ENCODE data around the gene RNU6-7. TPM values are rescaled to one million over a fixed set of nuclear protein-coding genes. Genes with fewer than 3 reads are reported as not detected.

The RNU6-7 gene
- total RNA-seq, 1 experiment from 2014 or later = not detected

GRCh38 chr14:32211068-32211404 lies 9.2 kb downstream of the RNU6-7 start:
- Histone ChIP-seq H3K79me2 (ENCODE audit: insufficient read depth, low read length) (no peaks in the 10 kb centered on the region), H2BK12ac (ENCODE audit: insufficient read length, low read depth, low read length) (no peak overlapping the region), H4K8ac (replicated peaks; ENCODE audit: insufficient read length, low read depth, low read length) (no peak overlapping the region), H3T11ph (ENCODE audit: low read length) (no peak overlapping the region), H3K56ac (ENCODE audit: insufficient read length, low read depth, low read length) (no peak overlapping the region), H4K5ac (ENCODE audit: insufficient read length, low read depth, low read length) (no peak overlapping the region), H3K79me1 (ENCODE audit: insufficient read depth, low read depth, low read length, poor library complexity, severe bottlenecking) (no peaks in the 10 kb centered on the region), H3K4ac (ENCODE audit: low read depth, low read length) (no peak overlapping the region), H3K27me3 (ENCODE audit: insufficient read depth, low read length) (no peaks in the 10 kb centered on the region), H2AFZ (ENCODE audit: low read length) (no peak overlapping the region), H3K18ac (ENCODE audit: insufficient read length, low read depth, low read length) (no peak overlapping the region), H2BK120ac (ENCODE audit: low read depth, low read length, poor library complexity, severe bottlenecking) (no peak overlapping the region), H2AK5ac (ENCODE audit: insufficient read length, low read length) (no peak overlapping the region), H2BK20ac (ENCODE audit: low read depth, low read length, poor library complexity, severe bottlenecking) (no peak overlapping the region), H3K23me2 (ENCODE audit: insufficient read length, low read depth, low read length, poor library complexity, severe bottlenecking) (no peaks in the 10 kb centered on the region), H2BK15ac (ENCODE audit: low read depth, low read length) (no peak overlapping the region), H2BK5ac (ENCODE audit: insufficient read length, low read length) (no peak overlapping the region), H3K4me1 (ENCODE audit: insufficient read depth, low read length) (no peaks in the 10 kb centered on the region), H3K14ac (ENCODE audit: insufficient read depth, low read length) (no peak overlapping the region), H3K27ac (ENCODE audit: insufficient read length, low read depth, low read length) (no peak overlapping the region), H3K23ac (ENCODE audit: insufficient read length, low read depth, low read length) (no peak overlapping the region), H4K20me1 (ENCODE audit: control insufficient read depth, insufficient read depth, insufficient read length) (no peaks in the 10 kb centered on the region), H3K9ac (ENCODE audit: extremely low read depth, insufficient read length, low read length) (no peak overlapping the region), H3K4me2 (ENCODE audit: insufficient read depth, insufficient read length, low read length) (no peak overlapping the region), H4K91ac (ENCODE audit: insufficient read length, low read depth, low read length) (no peak overlapping the region), H3K9me3 (ENCODE audit: control insufficient read depth, low read depth, low read length) (no peaks in the 10 kb centered on the region)
- DNase-seq = no peak
- H3K27me3 Mint-ChIP-seq (ENCODE audit: low read depth) = no peaks in the 10 kb centered on the region
- H3K36me3 Mint-ChIP-seq (ENCODE audit: insufficient read depth in 1 of 3, low read depth in 3 of 3) = no peaks in the 10 kb centered on the region
- no peak overlapping the region for H3K27ac Mint-ChIP-seq
- no peaks in the 10 kb centered on the region for H3K9me3 Mint-ChIP-seq
- no peak overlapping the region for H3K4me3 Mint-ChIP-seq
- WGBS (ENCODE audit: extremely low coverage, insufficient read length, low lambda C conversion rate) = no CpG with 5 or more reads among the region's 3 CpGs
- H3K4me1 Mint-ChIP-seq = peaks cover 6 to 7% of the 10 kb centered on the region in 2 experiments
- TF ChIP-seq, protein P1, sequence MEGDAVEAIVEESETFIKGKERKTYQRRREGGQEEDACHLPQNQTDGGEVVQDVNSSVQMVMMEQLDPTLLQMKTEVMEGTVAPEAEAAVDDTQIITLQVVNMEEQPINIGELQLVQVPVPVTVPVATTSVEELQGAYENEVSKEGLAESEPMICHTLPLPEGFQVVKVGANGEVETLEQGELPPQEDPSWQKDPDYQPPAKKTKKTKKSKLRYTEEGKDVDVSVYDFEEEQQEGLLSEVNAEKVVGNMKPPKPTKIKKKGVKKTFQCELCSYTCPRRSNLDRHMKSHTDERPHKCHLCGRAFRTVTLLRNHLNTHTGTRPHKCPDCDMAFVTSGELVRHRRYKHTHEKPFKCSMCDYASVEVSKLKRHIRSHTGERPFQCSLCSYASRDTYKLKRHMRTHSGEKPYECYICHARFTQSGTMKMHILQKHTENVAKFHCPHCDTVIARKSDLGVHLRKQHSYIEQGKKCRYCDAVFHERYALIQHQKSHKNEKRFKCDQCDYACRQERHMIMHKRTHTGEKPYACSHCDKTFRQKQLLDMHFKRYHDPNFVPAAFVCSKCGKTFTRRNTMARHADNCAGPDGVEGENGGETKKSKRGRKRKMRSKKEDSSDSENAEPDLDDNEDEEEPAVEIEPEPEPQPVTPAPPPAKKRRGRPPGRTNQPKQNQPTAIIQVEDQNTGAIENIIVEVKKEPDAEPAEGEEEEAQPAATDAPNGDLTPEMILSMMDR (conservative IDR thresholded peaks at IDR 0.05) = no peak
